ENCODE results near the gene ZNF627.

GRCh38 chr19:11597202-11598102, at the start of gene ZNF627:
- TF ChIP-seq, protein P1, sequence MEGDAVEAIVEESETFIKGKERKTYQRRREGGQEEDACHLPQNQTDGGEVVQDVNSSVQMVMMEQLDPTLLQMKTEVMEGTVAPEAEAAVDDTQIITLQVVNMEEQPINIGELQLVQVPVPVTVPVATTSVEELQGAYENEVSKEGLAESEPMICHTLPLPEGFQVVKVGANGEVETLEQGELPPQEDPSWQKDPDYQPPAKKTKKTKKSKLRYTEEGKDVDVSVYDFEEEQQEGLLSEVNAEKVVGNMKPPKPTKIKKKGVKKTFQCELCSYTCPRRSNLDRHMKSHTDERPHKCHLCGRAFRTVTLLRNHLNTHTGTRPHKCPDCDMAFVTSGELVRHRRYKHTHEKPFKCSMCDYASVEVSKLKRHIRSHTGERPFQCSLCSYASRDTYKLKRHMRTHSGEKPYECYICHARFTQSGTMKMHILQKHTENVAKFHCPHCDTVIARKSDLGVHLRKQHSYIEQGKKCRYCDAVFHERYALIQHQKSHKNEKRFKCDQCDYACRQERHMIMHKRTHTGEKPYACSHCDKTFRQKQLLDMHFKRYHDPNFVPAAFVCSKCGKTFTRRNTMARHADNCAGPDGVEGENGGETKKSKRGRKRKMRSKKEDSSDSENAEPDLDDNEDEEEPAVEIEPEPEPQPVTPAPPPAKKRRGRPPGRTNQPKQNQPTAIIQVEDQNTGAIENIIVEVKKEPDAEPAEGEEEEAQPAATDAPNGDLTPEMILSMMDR (IDR thresholded peaks at IDR 0.05), result peak in 2 of 3 donors; percentile 34 to 54
- peak; percentile 95 for TF ChIP-seq POLR2A (IDR thresholded peaks at IDR 0.05)

All from ovary (tissue), 3 donors.